DND-41 (cell line): ENCODE data around the gene MBD6.
"Not testable (repeated sequence)": the region's sequence is repeated elsewhere in the genome, so short reads cannot be mapped to it uniquely, and the experiment has no call there.

ENCODE experiments used
- ATAC-seq: fragments of 200-7000 bp; cut with Tn5 transposase; 3 replicates; pipeline ENCODE4 v1.9.1; 2021; ENCODE audit warnings: low read depth; ENCODE audit not compliant: insufficient read depth
- DNase-seq: peaks from one replicate; pipeline ENCODE4 v3.0.0-alpha.2; 2020
- H2AFZ ChIP-seq: 2 replicates; pipeline ENCODE4 v1.6.0; 2012; ENCODE audit warnings: low read depth, low read length
- H3K27ac ChIP-seq: 2 replicates; pipeline ENCODE4 v1.5.1; 2012; ENCODE audit warnings: low read length, inconsistent platforms
- H3K27me3 ChIP-seq: fragments of 200-600 bp; sonication (generic); 2 replicates; pipeline ENCODE4 v1.6.0; 2012; ENCODE audit warnings: low read length, mild to moderate bottlenecking, inconsistent platforms; ENCODE audit not compliant: insufficient read depth, poor library complexity
- H3K36me3 ChIP-seq: 2 replicates; pipeline ENCODE4 v1.5.1; 2012; ENCODE audit warnings: low read length, inconsistent platforms; ENCODE audit not compliant: insufficient read depth
- H3K4me1 ChIP-seq: 2 replicates; pipeline ENCODE4 v1.5.1; 2012; ENCODE audit warnings: mild to moderate bottlenecking, low read length; ENCODE audit not compliant: insufficient read depth
- H3K4me2 ChIP-seq: 2 replicates; pipeline ENCODE4 v1.6.0; 2012; ENCODE audit warnings: mild to moderate bottlenecking, moderate library complexity, low read length, inconsistent platforms; ENCODE audit not compliant: insufficient read depth
- H3K4me3 ChIP-seq, 2 experiments: fragments of 200-600 bp in 1 of 2; shearing (Covaris generic) in 1 of 2; 2 replicates each; pipeline ENCODE4 v1.5.1; 2012 to 2016; ENCODE audit warnings: inconsistent platforms in 2 of 2, low read length in 2 of 2, mild to moderate bottlenecking in 2 of 2, low read depth in 1 of 2, moderate library complexity in 1 of 2
- H3K79me2 ChIP-seq: 2 replicates; pipeline ENCODE4 v1.6.0; 2012; ENCODE audit warnings: low read length, inconsistent platforms; ENCODE audit not compliant: insufficient read depth
- H3K9ac ChIP-seq: 2 replicates; pipeline ENCODE4 v1.6.0; 2012; ENCODE audit warnings: low read depth, mild to moderate bottlenecking, inconsistent platforms, low read length, moderate library complexity
- H3K9me3 ChIP-seq: 2 replicates; pipeline ENCODE4 v1.5.1; 2012; ENCODE audit warnings: low read length, moderate library complexity, mild to moderate bottlenecking, inconsistent platforms; ENCODE audit not compliant: insufficient read depth, severe bottlenecking
- H4K20me1 ChIP-seq: 2 replicates; pipeline ENCODE4 v1.6.0; 2012; ENCODE audit warnings: low read length; ENCODE audit not compliant: insufficient read depth
- CTCF ChIP-seq: IDR thresholded peaks from 2 replicates; pipeline ENCODE4 v1.5.1; 2012; ENCODE audit warnings: borderline replicate concordance, low read length, moderate library complexity, mild to moderate bottlenecking; ENCODE audit not compliant: poor library complexity, severe bottlenecking; ENCODE audit errors: extremely low read depth
- EZH2 ChIP-seq: IDR thresholded peaks from 3 replicates; pipeline ENCODE4 v1.6.1; 2012; ENCODE audit warnings: borderline replicate concordance, low read depth, mild to moderate bottlenecking, moderate library complexity, low read length, inconsistent platforms; ENCODE audit not compliant: severe bottlenecking

The MBD6 gene

GRCh38 chr12:57554897-57555296 lies 32.3 kb downstream of the MBD6 start:
- Histone ChIP-seq H3K79me2 (no peaks in the 10 kb centered on the region), H3K9me3 (no peaks in the 10 kb centered on the region), H3K4me3 (no peak overlapping the region), H3K9ac (no peak overlapping the region), H3K27me3 (peaks cover 20% of the 10 kb centered on the region), H3K36me3 (no peaks in the 10 kb centered on the region), H3K4me2 (no peak overlapping the region), H2AFZ (no peak overlapping the region), H4K20me1 (no peaks in the 10 kb centered on the region), H3K27ac (no peak overlapping the region), H3K4me1 (no peaks in the 10 kb centered on the region)
- ATAC-seq (no peak), DNase-seq (no peak)
- TF ChIP-seq CTCF = no peak
- no peak for TF ChIP-seq EZH2

- Histone ChIP-seq H3K4me2 (no peak overlapping the region), H3K36me3 (no peaks in the 10 kb centered on the region), H3K4me1 (no peaks in the 10 kb centered on the region), H3K27ac (no peak overlapping the region), H3K27me3 (peaks cover 22% of the 10 kb centered on the region), H3K9ac (no peak overlapping the region), H3K79me2 (no peaks in the 10 kb centered on the region), H4K20me1 (no peaks in the 10 kb centered on the region), H3K4me3 (no peak overlapping the region), H2AFZ (no peak overlapping the region), H3K9me3 (no peaks in the 10 kb centered on the region)
- TF ChIP-seq EZH2 (no peak), CTCF (no peak)
- ATAC-seq (no peak), DNase-seq (no peak)
These were observed 36.2 kb downstream of the MBD6 start for GRCh38 chr12:57558864-57559263.

- Histone ChIP-seq H3K36me3 (no peaks in the 10 kb centered on the region), H3K9ac (no peak overlapping the region), H3K4me3 (no peak overlapping the region), H3K27ac (no peak overlapping the region), H4K20me1 (no peaks in the 10 kb centered on the region), H2AFZ (no peak overlapping the region), H3K79me2 (no peaks in the 10 kb centered on the region), H3K27me3 (peaks cover 20% of the 10 kb centered on the region), H3K4me2 (no peak overlapping the region), H3K4me1 (no peaks in the 10 kb centered on the region), H3K9me3 (no peaks in the 10 kb centered on the region)
- TF ChIP-seq EZH2 (no peak), CTCF (no peak)
- no peak for DNase-seq
- ATAC-seq = no peak
These were observed 37.9 kb downstream of the MBD6 start for GRCh38 chr12:57560516-57560915.

- H3K79me2 ChIP-seq, ATAC-seq, DNase-seq, H3K4me1 ChIP-seq, H3K36me3 ChIP-seq, H3K4me2 ChIP-seq, H3K4me3 ChIP-seq, H4K20me1 ChIP-seq, H3K9ac ChIP-seq, H3K9me3 ChIP-seq, H3K27ac ChIP-seq, H2AFZ ChIP-seq: not testable (repeated sequence)
- peaks cover 20% of the 10 kb centered on the region for H3K27me3 ChIP-seq
These were observed 38.5 kb downstream of the MBD6 start for GRCh38 chr12:57561117-57561516.
